H1 (cell line): ENCODE results near the gene LIG1. TPM values are rescaled to one million over a fixed set of nuclear protein-coding genes. Genes with fewer than 3 reads are reported as not detected.

ENCODE experiments used
- E2F6 ChIP-seq: IDR thresholded peaks from 2 replicates; pipeline ENCODE4 v1.6.1; 2012; ENCODE audit warnings: inconsistent platforms
- GTF2F1 ChIP-seq: IDR thresholded peaks from 2 replicates; pipeline ENCODE4 v1.6.1; 2012; ENCODE audit warnings: low read depth, low read length, improper control_type of control experiment, borderline replicate concordance
- POLR2A ChIP-seq, 2 experiments: IDR thresholded peaks; 1 replicate in 1 of 2; 2 replicates in 1 of 2; pipeline ENCODE4 v1.6.1; 2011; ENCODE audit warnings: low read depth in 2 of 2, low read length in 2 of 2, mild to moderate bottlenecking in 2 of 2; ENCODE audit errors: control extremely low read depth in 1 of 2
- RNF2 ChIP-seq: fragments of 200-900, 300-1000 bp; sonication (generic); IDR thresholded peaks from 2 replicates; pipeline ENCODE4 v1.7.1; 2016; ENCODE audit warnings: borderline replicate concordance, low read depth, mild to moderate bottlenecking, antibody characterized with exemption, low read length; ENCODE audit not compliant: poor library complexity, severe bottlenecking; ENCODE audit errors: missing control alignments
- SIRT6 ChIP-seq: IDR thresholded peaks from one replicate; pipeline ENCODE4 v1.7.1; 2012; ENCODE audit warnings: low read length, inconsistent platforms
- SP2 ChIP-seq: IDR thresholded peaks from 2 replicates; pipeline ENCODE4 v1.6.1; 2012; ENCODE audit warnings: mild to moderate bottlenecking, low read length, inconsistent platforms
- TBP ChIP-seq: IDR thresholded peaks from 2 replicates; pipeline ENCODE4 v1.6.1; 2011; ENCODE audit warnings: low read depth, low read length, improper control_type of control experiment
- polyA plus RNA-seq, 7 experiments: library from polyadenylated mRNA; depleted of rRNA in 3 of 7; stranded (reverse) in 5 of 7; unstranded in 2 of 7; fragments of >200 nt in 5 of 7; fragments of 200-250 nt in 2 of 7; gene quantifications; 1 replicate in 5 of 7; 2 replicates in 1 of 7; 4 replicates in 1 of 7; pipeline versions ENCODE4 v1.2.1 to v1.2.3, GENCODE V29; 2011 to 2013; ENCODE audit warnings: missing spikeins in 2 of 7, mixed read lengths in 2 of 7
- total RNA-seq: library from RNA; stranded (reverse); fragmentation: NEBNext Ultra II Directional; extraction: Animal tissue kit (Norgen Biotek cat#: 25700); gene quantifications from 2 replicates; pipeline ENCODE4 v1.2.1, GENCODE V29; 2021

Gene LIG1
- total and polyA plus RNA-seq, 2 of the 8 experiments (the other 6 are each of a cell fraction or from before 2014, with no cell fraction given) = 67.6 to 113 TPM

GRCh38 chr19:48085904-48086864 lies 84.0 kb downstream of the LIG1 start (continued):
- TF ChIP-seq E2F6 = 0 out of 2 replicates have a peak, but pooled peaks have one; percentile 23
- TF ChIP-seq TBP = no peak
- TF ChIP-seq SIRT6 = no peak
- no peak for TF ChIP-seq RNF2
- 0 out of 3 replicates have a peak, but pooled peaks of 1 of the 2 experiments have one; percentile 23 for TF ChIP-seq POLR2A (IDR thresholded peaks at IDR 0.05; ENCODE audit: control extremely low read depth in 1 of 2, low read depth in 2 of 2, low read length in 2 of 2)
- peak; percentile 35; the same call in 1 of the 2 replicates for TF ChIP-seq SP2
- TF ChIP-seq GTF2F1 = no peak
